HG02943 (cell line): Measurements from ENCODE around the gene ZNRD2.

Experiments
- ATAC-seq: cut with Tn5 transposase; IDR thresholded peaks from one replicate; pipeline ENCODE4 v1.9.1; 2021; ENCODE audit warnings: mild to moderate bottlenecking, low read depth, moderate library complexity; ENCODE audit not compliant: unreplicated experiment

Gene ZNRD2

DNA sequence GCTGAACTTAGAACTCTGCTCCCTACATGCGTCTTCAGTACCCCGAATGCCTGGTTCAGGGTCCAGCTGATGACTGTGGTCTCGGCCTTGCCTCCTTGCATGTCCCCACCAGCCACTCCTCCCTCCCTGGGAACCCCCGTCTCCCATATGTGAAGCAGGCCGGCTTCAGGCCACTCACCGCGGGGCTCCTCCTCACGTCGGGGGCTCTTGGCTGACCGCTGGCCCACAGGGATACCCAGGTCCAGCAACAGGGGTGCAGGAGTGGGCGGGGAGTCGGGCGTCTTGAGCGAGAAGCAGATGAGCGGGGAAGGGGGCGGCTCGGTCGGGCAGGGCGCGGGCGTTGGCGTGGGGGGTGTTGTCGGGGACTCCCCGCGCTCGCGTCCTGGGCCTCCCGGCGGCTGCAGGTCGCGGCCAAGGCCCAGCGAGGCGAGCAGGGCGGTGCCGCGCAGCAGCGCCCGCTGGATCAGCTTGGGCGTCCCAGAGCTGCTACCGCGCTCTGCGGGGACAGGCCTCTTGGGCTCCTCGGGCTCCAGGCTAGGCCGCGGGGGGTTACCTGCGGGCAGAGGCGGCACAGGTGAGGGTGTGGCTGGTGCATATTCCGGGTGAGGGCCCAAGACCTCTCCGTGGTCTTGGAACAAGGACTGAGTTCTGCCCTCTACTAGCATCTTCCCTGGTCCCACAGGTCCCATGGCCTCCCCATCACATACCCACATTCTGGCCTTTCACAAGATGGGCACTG lies 29.1 kb downstream of the ZNRD2 start:
- ATAC-seq: no peak

DNA sequence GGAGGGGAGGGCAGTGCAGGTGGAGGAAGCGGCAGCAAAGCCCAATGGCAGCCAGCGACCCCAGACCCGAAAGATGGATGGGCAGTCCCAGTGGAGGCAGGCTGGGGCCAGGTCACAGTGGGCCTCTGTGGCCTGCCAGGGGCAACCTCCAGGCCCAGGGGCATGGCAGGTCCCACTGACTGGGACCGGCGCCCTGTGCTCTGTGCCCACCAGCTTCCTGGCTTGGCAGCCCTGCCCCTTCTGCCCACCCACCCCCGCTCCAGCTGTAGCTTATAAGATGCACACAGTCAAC lies 29.6 kb downstream of the ZNRD2 start:
- no peak for ATAC-seq

- no peak for ATAC-seq
Observed at GRCh38 chr11:65604258-65604657, 34.0 kb downstream of the ZNRD2 start.

GRCh38 chr11:65606876-65607613 lies 36.8 kb downstream of the ZNRD2 start:
- ATAC-seq: no peak

DNA sequence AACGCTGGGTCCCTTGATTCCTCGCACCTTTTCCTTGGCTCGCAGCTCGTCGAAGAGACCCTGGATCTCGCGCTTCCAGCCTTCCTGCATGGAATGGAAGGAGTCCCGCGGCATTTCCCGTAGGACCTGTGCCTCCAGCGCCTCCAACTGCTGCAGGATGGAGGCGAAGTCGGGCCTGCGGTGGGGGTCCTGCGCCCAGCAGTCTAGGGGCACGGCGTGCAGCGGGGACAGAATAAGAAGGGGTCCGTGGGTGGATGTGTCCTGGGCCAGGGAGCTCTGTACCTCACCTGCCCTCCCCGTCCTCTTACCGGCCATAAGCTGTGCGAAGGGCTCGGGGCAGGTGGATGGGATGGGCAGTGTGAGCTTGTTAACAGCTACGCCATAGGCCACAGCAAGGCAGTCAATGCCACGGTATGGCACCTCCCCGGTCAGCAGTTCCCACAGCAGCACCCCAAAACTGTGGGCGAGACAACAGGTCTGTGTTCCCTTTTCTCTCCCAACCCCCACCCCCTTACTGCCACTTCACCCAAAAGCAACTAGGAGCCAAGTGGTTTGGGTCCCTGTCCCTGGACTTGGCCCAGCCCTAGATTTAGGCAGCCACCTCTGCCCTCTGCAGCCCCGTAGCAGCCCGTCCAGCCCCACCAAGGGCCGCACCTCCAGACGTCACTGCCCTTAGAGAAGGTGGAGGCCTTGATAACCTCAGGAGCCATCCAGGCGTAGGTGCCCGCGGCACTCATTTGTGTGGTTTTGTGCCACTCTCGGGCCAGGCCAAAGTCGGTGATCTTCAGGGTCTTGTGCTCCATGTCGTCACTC lies 37.5 kb downstream of the ZNRD2 start:
- no peak for ATAC-seq

DNA sequence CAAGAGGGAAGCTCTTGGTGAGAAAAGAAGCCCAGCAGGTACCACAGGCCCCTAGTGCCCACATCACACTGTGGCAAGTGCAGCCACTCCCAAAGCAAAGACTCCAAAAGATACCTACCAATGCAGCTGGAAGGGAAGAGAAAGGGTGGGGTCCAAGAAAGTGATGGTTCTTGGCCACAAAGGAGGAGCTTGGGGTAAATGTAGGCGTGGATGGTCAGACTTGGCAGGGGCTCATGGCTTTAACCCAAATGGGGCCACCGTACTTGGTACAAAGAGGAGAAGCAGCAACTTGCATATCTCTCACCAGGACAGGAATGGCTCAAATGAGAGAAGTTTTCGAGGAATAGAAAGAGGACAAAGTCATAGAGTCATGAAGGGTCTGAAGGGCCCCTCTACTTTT lies 39.0 kb downstream of the ZNRD2 start:
- ATAC-seq: no peak

DNA sequence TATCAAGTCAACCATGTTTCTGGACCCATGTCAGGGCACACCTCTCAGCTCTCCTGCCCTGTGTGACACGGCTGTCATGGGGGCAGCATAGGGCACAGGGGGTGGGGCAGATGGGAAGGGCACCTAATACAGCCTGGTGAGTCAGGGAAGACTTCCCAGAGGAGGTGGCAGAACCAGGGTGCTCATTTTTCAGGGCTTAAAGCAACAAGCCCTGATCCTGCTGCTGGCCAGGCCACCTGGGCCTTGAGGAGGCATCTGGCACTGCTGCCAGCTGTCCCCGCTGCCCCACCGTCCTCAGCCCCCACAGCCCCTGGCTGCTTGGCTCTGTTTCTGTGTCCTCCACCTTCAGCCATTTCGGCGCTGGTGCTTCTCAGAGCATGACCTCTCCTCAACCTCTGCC lies 39.4 kb downstream of the ZNRD2 start:
- no peak for ATAC-seq

DNA sequence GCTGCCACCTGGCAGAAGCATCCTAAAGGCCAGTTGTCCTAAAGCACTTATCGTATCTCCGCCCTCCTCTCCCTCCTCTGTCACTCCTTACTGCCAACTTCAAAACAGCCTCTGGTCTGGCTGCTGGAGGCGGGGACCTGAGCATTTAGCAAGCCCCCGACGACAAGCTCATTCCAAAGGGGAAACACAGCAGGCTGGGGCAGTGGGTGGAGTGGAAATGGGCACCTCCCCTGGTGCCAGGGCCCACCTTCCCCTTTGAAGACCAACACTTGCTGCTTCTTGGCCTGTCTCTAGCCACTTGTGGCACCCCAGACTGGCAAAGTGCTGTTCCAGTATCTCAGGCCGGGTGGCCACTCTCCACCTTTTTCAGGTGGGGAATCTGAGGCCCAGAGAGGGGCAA lies 40.1 kb downstream of the ZNRD2 start:
- no peak for ATAC-seq

- no peak for ATAC-seq
Observed at GRCh38 chr11:65611028-65611757, 40.9 kb downstream of the ZNRD2 start.

DNA sequence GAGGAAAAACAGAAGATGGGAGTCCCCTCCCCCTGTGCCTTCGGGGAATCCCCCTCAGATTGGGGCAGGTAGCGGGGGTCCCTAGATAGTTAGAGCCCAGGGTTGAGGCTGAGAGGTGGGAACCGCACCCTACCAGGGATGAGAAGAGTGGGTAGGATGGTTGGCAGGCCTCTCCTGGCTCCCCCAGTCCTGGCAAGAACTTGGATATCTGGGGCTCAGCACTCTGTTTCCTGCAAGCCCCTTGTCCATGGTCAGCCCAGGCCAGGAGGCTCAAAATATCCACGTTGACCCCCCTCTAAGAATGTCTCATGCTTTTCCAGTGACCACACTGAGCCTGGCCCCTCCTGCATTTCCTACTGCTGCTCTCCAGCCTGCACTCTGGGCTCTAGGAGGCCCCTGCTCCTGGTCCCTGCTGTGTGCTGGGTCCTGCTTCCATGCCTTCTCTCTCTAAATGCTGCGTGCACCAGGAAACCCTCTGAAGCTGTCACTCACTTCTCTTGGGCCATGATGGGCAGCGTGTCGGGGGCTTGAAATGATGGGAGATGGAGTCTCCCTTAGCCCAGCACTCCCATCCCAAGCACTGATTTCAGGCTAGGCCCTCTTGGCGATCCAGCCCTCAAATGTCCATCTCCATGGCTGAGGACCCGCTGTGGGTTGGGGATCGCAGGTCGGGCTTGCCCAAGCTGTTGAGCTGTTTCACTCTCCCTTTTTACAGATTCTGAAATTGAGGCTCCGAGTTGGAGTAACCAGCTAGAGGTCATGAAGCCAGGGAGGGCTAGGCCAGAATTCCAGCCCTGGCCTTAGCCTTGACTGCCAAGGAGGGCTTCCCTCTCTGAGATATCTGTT lies 41.7 kb downstream of the ZNRD2 start:
- ATAC-seq: no peak

DNA sequence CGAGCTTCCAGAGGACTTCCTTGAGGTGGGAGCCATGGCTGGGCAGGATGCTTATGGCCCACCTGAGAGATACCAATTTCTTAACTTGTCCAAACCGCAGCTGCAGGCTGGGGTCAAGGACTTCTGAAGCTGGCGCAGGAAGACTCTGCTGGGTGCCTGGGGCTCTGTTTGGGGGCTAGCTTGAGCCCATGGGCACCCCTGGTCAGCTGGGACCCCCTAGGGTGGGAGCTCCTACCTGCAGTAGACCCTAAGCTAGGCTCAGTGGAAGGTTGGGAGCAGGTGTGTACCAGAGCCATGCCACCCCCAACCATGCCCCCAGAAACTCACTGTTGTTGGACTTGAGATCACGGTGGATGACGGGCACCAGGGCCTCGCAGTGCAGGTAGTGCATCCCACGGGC lies 42.4 kb downstream of the ZNRD2 start:
- ATAC-seq: no peak

DNA sequence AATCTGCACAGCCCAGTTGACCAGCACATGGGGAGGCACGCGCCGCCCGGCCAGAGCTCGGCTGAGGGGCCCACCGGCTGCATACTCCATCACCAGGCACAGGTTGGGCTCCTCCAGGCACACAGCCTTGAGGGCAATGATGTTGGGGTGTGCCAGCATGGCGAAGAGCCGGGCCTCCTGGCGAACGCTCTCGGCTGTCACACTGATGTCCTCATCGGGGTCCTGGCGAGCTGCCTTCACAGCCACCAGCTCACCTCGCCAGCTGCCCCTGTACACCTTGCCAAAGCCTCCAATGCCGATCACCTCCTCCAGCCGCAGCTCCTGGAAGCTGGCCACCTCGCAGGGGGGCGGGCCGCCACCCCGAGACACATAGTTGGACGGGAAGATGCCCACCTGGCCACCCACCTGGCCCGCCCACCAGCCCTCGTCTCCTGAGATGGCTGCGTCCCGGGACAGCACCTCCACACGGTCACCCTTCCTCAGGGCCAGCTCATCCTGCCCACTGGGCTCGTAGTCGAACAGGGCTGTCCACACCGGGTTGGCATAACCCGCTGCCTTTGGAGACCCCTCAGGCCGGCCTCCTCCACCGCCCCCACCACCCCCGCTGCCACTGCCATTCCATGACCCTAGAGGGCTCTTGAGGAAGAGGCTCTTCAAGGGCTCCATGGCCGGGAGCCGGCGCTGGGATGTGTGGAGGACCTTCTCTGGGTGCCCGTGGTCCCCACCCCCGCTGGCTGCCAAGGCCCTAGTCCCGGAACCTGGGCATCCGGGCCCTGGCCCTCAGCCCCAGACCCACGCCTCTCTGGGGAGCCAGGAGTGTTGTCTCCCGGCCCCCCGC lies 43.0 kb downstream of the ZNRD2 start:
- no peak for ATAC-seq

DNA sequence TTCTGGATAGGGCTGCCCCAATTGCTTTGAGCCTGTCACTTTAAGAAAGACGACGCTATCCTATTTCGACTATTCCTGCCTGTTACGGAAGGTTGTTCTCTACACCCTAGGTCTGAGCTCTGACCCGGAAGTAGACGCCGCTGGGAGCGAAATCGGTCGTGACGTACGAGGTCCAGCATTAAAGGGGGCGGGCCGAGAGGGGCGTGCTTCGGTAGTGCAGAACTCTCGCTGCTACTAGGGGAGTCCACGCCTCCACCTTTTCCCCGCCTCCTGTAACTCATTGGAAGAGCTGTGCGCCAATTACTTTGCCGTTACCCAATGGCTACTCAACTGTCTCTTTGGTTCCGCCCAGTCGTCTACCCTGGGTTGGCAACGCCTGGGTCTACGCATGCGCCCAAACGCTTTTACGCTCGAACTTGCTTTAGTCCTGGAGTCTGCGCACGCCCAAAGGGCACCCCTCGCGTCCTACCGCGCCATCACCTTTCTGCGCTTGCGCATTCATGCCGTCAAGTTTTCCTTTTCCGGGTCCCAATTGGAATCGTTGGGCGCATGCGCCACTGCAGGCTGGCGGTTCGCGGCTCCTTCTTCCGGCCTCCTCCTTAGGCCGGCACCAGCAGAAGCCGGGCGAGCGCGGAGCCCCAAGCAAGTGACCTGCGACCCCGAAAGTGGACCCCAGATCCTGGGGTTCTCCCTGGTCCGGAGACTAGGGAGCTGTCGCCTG lies 45.1 kb downstream of the ZNRD2 start, which contains the start of gene PCNX3:
PCNX3 (plus strand) TSS at position 548 of the 721 bp plus-strand sequence. CDS start 536 bp downstream, outside the sequence.
- ATAC-seq: peak; percentile 81

DNA sequence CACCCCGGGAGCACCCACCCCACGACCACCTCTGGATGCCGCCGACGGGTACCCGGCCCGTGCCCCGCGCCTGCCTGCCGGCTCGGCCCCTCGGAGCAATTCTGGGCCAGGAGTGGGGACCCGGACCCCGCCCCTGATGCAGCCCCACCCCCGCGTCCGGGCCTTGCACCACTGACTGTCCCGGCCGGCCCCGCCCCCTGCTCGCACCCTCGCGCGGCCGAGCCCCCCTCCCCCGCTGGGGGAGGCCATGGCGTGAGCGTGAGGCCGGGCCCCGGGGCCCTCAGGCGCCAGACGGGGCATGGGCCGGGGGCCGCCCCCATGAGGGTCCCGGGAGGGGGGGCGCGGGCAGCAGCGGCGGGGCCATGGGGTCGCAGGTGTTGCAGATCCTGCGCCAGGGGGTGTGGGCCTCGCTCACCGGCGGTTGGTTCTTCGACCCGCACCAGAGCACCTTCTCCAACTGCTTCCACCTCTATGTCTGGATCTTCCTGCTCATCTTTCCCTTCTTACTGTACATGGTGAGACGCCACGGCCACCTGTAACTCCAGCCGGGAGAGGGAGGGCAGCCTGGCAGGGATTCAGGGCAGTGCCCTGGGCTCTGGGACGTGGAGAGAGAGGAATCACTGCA lies 45.8 kb downstream of the ZNRD2 start:
- ATAC-seq: peak; percentile 0

- no peak for ATAC-seq
Observed at GRCh38 chr11:65616575-65617001, 46.3 kb downstream of the ZNRD2 start.

GRCh38 chr11:65617136-65617850 lies 47.0 kb downstream of the ZNRD2 start:
- ATAC-seq: no peak
